MM.1S (cell line): Measurements from ENCODE around the gene HECW1.

Source experiments
- DNase-seq: peaks from one replicate; pipeline ENCODE4 v3.0.0-alpha.2; 2015
- H2AFZ ChIP-seq: fragments of 300-600 bp; sonication (generic); 2 replicates; pipeline ENCODE4 v1.6.0; 2016; ENCODE audit warnings: antibody characterized with exemption, low read length
- H3F3A ChIP-seq: fragments of 300-600 bp; sonication (generic); 2 replicates; pipeline ENCODE4 v1.6.1; 2016; ENCODE audit warnings: mild to moderate bottlenecking, antibody characterized with exemption, low read length, moderate library complexity, mixed read lengths; ENCODE audit not compliant: insufficient read depth
- H3K27ac ChIP-seq: fragments of 300-600 bp; sonication (generic); 2 replicates; pipeline ENCODE4 v1.5.1; 2016; ENCODE audit warnings: mild to moderate bottlenecking, low read length
- H3K27me3 ChIP-seq: fragments of 300-600 bp; sonication (generic); replicated peaks from 2 replicates; pipeline ENCODE4 v1.6.0; 2016; ENCODE audit warnings: low read length; ENCODE audit not compliant: insufficient read depth
- H3K36me3 ChIP-seq: fragments of 300-600 bp; sonication (generic); replicated peaks from 2 replicates; pipeline ENCODE4 v1.6.1; 2016; ENCODE audit warnings: mild to moderate bottlenecking, low read length, mixed read lengths; ENCODE audit not compliant: insufficient read depth
- H3K4me1 ChIP-seq: fragments of 300-600 bp; sonication (generic); 2 replicates; pipeline ENCODE4 v1.6.1; 2016; ENCODE audit warnings: low read length, mixed read lengths
- H3K4me2 ChIP-seq: fragments of 300-600 bp; sonication (generic); 2 replicates; pipeline ENCODE4 v1.6.0; 2016; ENCODE audit warnings: low read depth, low read length
- H3K4me3 ChIP-seq: fragments of 300-600 bp; sonication (generic); 2 replicates; pipeline ENCODE4 v1.5.1; 2016; ENCODE audit warnings: low read length, mixed read lengths
- H3K79me2 ChIP-seq: fragments of 300-600 bp; sonication (generic); 2 replicates; pipeline ENCODE4 v1.6.1; 2016; ENCODE audit warnings: mixed run types, low read length, mixed read lengths
- H3K9ac ChIP-seq: fragments of 300-600 bp; sonication (generic); 2 replicates; pipeline ENCODE4 v1.6.1; 2016; ENCODE audit warnings: low read length, mixed read lengths
- H3K9me2 ChIP-seq: fragments of 300-600 bp; sonication (generic); replicated peaks from 2 replicates; pipeline ENCODE4 v1.6.1; 2016; ENCODE audit warnings: mild to moderate bottlenecking, low read length, mixed read lengths; ENCODE audit not compliant: insufficient read depth
- H3K9me3 ChIP-seq: fragments of 300-600 bp; sonication (generic); replicated peaks from 2 replicates; pipeline ENCODE4 v1.6.1; 2016; ENCODE audit warnings: mild to moderate bottlenecking, low read length, mixed read lengths; ENCODE audit not compliant: insufficient read depth
- H4K20me1 ChIP-seq: fragments of 300-600 bp; sonication (generic); 2 replicates; pipeline ENCODE4 v1.6.1; 2016; ENCODE audit warnings: mild to moderate bottlenecking, low read length, moderate library complexity, mixed read lengths; ENCODE audit not compliant: insufficient read depth
- CTCF ChIP-seq: fragments of 300-600 bp; sonication (generic); IDR thresholded peaks from 2 replicates; pipeline ENCODE4 v1.5.1; 2016; ENCODE audit warnings: antibody characterized with exemption, low read length, mixed read lengths
- EZH2 ChIP-seq: fragments of 300-600 bp; sonication (generic); optimal IDR thresholded peaks from 2 replicates; pipeline ENCODE3; 2017; ENCODE audit warnings: low read depth, mild to moderate bottlenecking, antibody characterized with exemption, low read length, mixed read lengths
- EZH2phosphoT487 ChIP-seq: fragments of 300-600 bp; sonication (generic); IDR thresholded peaks from 2 replicates; pipeline ENCODE4 v1.6.1; 2018; ENCODE audit warnings: antibody characterized with exemption, low read length

Gene HECW1

GRCh38 chr7:43438897-43439479, 326.5 kb downstream of the HECW1 start:
- Histone ChIP-seq H3F3A (no peaks in the 10 kb centered on the region), H2AFZ (no peak overlapping the region), H3K4me3 (no peak overlapping the region), H3K27ac (no peak overlapping the region), H4K20me1 (no peaks in the 10 kb centered on the region), H3K9me3 (no peaks in the 10 kb centered on the region), H3K79me2 (no peaks in the 10 kb centered on the region), H3K36me3 (no peaks in the 10 kb centered on the region), H3K4me2 (no peak overlapping the region), H3K9ac (no peak overlapping the region), H3K27me3 (no peaks in the 10 kb centered on the region), H3K4me1 (no peaks in the 10 kb centered on the region), H3K9me2 (no peaks in the 10 kb centered on the region)
- TF ChIP-seq EZH2: no peak
- DNase-seq: no peak

- no peaks in the 10 kb centered on the region for H3K27me3 ChIP-seq
- TF ChIP-seq EZH2: no peak
- TF ChIP-seq CTCF: peak; percentile 92
- no peak for TF ChIP-seq EZH2phosphoT487
- H3F3A ChIP-seq: no peaks in the 10 kb centered on the region
- DNase-seq: peak; percentile 56
- no peak overlapping the region for H3K4me3 ChIP-seq
- H3K27ac ChIP-seq: no peak overlapping the region
- no peaks in the 10 kb centered on the region for H3K9me3 ChIP-seq
- no peaks in the 10 kb centered on the region for H3K9me2 ChIP-seq
- H3K79me2 ChIP-seq: no peaks in the 10 kb centered on the region
- no peak overlapping the region for H3K4me2 ChIP-seq
- no peaks in the 10 kb centered on the region for H3K36me3 ChIP-seq
- H3K4me1 ChIP-seq: no peaks in the 10 kb centered on the region
- no peaks in the 10 kb centered on the region for H4K20me1 ChIP-seq
- H2AFZ ChIP-seq: no peak overlapping the region
- no peak overlapping the region for H3K9ac ChIP-seq
Measured at GRCh38 chr7:43439631-43440401, 327.4 kb downstream of the HECW1 start.

- H3K4me2 ChIP-seq: no peak overlapping the region
- no peaks in the 10 kb centered on the region for H3F3A ChIP-seq
- no peak overlapping the region for H3K9ac ChIP-seq
- H3K36me3 ChIP-seq: no peaks in the 10 kb centered on the region
- TF ChIP-seq CTCF (no peak), EZH2 (no peak), EZH2phosphoT487 (no peak)
- H3K79me2 ChIP-seq: no peaks in the 10 kb centered on the region
- H3K27me3 ChIP-seq: no peaks in the 10 kb centered on the region
- H3K9me3 ChIP-seq: no peaks in the 10 kb centered on the region
- no peak overlapping the region for H2AFZ ChIP-seq
- H3K4me1 ChIP-seq: no peaks in the 10 kb centered on the region
- DNase-seq: no peak
- H3K9me2 ChIP-seq: no peaks in the 10 kb centered on the region
- H3K4me3 ChIP-seq: no peak overlapping the region
- H3K27ac ChIP-seq: no peak overlapping the region
- H4K20me1 ChIP-seq: no peaks in the 10 kb centered on the region
Measured at GRCh38 chr7:43441231-43442130, 329.0 kb downstream of the HECW1 start.
